ENCODE data around the gene PTCD1.
"Not testable (repeated sequence)": the region's sequence is repeated elsewhere in the genome, so short reads cannot be mapped to it uniquely, and the experiment has no call there.

Gene PTCD1

DNA sequence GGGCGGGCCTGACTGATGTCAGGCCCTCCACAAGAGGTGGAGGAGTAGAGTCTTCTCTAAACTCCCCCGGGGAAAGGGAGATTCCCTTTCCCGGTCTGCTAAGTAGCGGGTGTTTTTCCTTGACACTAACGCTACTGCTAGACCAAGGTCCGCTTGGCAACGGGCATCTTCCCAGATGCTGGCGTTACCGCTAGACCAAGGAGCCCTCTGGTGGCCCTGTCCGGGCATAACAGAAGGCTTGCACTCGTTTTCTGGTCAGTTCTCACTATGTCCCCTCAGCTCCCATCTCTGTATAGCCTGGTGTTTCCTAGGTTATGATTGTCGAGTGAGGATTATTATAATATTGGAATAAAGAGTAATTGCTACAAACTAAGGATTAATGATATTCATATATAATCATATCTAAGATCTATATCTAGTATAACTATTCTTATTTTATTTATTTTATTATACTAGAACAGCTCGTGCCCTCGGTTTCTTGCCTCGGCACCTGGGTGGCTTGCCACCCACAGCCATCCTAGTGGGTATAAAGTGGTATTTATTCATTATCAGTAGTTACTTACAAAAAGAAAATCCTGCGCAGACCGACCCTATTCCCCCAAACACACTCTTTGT is 23.0 kb downstream of the PTCD1 start:
- DNase-seq (ENCODE audit: low read depth) = peak; percentile 18
- TF ChIP-seq, protein P1, sequence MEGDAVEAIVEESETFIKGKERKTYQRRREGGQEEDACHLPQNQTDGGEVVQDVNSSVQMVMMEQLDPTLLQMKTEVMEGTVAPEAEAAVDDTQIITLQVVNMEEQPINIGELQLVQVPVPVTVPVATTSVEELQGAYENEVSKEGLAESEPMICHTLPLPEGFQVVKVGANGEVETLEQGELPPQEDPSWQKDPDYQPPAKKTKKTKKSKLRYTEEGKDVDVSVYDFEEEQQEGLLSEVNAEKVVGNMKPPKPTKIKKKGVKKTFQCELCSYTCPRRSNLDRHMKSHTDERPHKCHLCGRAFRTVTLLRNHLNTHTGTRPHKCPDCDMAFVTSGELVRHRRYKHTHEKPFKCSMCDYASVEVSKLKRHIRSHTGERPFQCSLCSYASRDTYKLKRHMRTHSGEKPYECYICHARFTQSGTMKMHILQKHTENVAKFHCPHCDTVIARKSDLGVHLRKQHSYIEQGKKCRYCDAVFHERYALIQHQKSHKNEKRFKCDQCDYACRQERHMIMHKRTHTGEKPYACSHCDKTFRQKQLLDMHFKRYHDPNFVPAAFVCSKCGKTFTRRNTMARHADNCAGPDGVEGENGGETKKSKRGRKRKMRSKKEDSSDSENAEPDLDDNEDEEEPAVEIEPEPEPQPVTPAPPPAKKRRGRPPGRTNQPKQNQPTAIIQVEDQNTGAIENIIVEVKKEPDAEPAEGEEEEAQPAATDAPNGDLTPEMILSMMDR (IDR thresholded peaks at IDR 0.05; ENCODE audit: control insufficient read depth, insufficient read depth, low read depth, low read length, missing control alignments) = peak; percentile 68
- not testable (repeated sequence) for H3K4me3 ChIP-seq (ENCODE audit: control insufficient read depth, low read depth, low read length)

DNA sequence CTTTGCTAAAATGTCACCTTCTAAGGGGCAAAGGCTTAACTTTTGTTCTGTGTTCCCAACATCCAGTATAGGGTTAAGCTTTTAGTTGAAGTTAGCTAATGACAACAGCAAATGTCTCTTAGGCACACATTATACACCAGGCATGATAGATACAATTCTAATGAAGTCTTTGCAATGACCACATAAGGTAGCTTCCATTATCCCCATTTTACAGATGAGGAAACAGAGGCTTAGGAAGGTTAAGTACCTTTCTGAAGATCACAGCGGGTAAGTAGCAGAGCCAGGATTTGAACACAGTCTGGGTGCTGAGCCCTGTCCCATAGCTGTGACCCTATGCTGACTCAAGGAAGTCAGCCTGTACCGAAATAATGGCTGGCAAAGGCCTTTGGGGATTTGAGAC is 28.0 kb downstream of the PTCD1 start:
- TF ChIP-seq, protein P1 (IDR thresholded peaks at IDR 0.05; ENCODE audit: control insufficient read depth, insufficient read depth, low read depth, low read length, missing control alignments) = no peak
- H3K4me3 ChIP-seq (ENCODE audit: control insufficient read depth, low read depth, low read length) = no peak overlapping the region
- DNase-seq (ENCODE audit: low read depth) = no peak

DNA sequence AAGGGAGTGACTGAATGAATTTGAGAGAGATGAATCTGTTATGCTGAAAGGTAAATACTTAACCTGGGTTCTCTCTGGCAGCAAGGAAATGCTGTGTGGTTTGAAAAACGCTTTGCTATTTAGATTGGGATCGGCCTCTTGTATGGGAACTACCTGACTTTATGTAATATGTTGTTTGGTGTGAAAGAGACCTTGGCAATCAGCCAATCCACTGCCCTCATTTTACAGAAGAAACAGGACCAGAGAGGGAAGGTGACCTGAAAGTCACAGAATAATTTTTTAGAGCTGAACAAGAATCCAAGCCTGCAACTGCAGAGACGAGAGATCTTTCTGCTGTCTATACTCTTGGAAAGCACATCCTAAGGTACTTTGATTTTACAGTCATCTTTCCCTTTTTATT is 28.8 kb downstream of the PTCD1 start:
- TF ChIP-seq, protein P1 (IDR thresholded peaks at IDR 0.05; ENCODE audit: control insufficient read depth, insufficient read depth, low read depth, low read length, missing control alignments) = no peak
- no peak for DNase-seq (ENCODE audit: low read depth)
- peak overlapping the region; percentile 57 for H3K4me3 ChIP-seq (ENCODE audit: control insufficient read depth, low read depth, low read length)

DNA sequence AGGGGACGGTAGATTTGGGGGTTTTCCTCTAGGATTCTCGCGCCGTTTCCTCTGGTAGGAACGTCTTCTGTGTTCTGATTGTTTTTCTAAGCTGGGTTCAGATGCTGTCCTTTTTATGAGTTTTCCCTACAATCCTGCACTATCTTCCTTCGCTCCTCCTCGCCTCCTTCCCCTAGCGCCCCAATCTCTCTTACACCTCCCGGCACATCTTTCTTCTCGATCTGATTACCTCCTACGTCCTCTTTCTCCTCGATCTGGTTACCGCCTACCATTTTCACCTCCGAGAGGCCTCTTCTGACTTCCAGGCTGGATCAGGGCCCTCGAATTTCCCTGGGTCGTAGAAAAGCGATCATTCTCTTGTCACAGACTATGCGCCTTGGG is 29.4 kb downstream of the PTCD1 start:
- H3K4me3 ChIP-seq (ENCODE audit: control insufficient read depth, low read depth, low read length) = peak overlapping the region; percentile 57
- TF ChIP-seq, protein P1 (IDR thresholded peaks at IDR 0.05; ENCODE audit: control insufficient read depth, insufficient read depth, low read depth, low read length, missing control alignments) = no peak
- no peak for DNase-seq (ENCODE audit: low read depth)

DNA sequence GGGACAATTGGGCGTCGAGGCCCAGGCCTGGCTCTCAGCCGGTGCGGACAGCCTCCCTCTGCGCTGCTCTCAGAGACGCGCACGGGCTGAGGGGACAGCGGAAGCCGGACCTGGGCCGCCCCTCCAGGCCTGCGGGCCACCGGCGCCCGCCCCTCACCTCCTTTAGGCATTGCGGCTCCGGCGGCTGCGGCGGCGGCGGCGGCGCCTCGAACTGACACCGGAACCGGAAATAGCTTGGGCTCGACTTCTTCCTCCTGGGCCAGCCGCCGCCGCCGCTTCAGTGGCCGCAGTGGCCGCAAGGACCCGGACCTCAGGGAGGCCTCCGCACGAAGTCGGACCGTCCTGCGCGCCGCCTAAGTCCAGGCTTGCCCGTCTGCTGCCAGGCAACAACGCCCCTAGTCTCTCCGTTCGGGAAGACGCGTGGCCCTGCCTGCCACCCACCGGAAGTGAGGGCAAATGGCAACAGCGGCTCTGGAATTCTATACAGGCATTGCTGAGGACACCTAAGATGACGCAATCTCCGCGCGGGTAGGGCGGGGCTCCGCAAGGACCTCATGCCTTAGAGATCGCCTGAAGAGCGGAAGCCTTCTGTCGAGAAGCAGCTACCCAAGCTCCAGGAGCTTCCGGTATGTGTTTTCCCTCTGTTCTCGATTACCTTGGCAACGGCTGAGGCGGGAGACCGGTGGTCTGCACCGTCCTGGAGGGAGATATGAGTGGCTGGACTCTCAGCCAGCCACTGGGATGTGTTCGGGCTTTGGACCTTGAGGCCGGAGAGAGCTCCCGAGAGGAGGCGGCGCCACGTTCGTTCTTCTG is 30.0 kb downstream of the PTCD1 start, which contains the start of the genes BUD31 and PDAP1:
TSS of gene BUD31 (plus strand) at position 591 of the 813 bp plus-strand sequence. CDS start 2,124 bp downstream, outside the sequence.
TSS of gene PDAP1 (minus strand) at position 219 of the 813 bp plus-strand sequence. CDS start at position 170, 49 bp downstream.
- H3K4me3 ChIP-seq (ENCODE audit: control insufficient read depth, low read depth, low read length) = peak within 1 kb of the TSS; percentile 57
- TF ChIP-seq, protein P1 (IDR thresholded peaks at IDR 0.05; ENCODE audit: control insufficient read depth, insufficient read depth, low read depth, low read length, missing control alignments) = no peak
- DNase-seq (ENCODE audit: low read depth) = peak; percentile 83

DNA sequence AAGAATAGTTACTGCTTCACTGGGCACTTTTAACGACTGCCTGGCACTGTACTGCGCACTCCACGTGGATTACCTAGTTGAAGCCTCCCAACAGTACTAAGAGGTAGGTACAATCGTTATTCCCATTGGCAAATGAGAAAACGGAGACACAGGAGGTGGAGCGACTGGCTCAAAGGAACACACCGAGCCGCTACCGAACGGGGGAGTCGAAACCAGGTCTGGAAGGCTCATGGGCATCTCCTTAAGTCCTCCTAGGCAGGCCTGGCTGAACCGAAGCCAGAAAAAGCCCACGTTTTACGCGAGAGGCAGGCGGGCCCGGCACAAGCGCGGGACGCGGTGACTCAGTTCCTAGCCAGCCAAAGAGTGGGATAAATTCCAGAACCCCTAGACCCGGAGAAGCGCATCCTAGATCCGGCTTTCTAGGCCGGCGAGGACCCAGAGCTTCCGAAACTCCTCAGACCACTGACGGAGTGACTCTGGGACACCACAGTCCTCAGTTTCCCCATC is 30.7 kb downstream of the PTCD1 start:
- peak overlapping the region; percentile 57 for H3K4me3 ChIP-seq (ENCODE audit: control insufficient read depth, low read depth, low read length)
- TF ChIP-seq, protein P1 (IDR thresholded peaks at IDR 0.05; ENCODE audit: control insufficient read depth, insufficient read depth, low read depth, low read length, missing control alignments) = no peak
- DNase-seq (ENCODE audit: low read depth) = peak; percentile 39

All from AG09309 (cell line).